Measurements from ENCODE around the gene GPRASP3. TPM values are rescaled to one million over a fixed set of nuclear protein-coding genes. Genes with fewer than 3 reads are reported as not detected.

Gene GPRASP3
- total and polyA plus RNA-seq, 2 donors (not counting 3 experiments of a cell fraction or from before 2014, with no cell fraction given): 4.0 to 7.2 TPM

DNA sequence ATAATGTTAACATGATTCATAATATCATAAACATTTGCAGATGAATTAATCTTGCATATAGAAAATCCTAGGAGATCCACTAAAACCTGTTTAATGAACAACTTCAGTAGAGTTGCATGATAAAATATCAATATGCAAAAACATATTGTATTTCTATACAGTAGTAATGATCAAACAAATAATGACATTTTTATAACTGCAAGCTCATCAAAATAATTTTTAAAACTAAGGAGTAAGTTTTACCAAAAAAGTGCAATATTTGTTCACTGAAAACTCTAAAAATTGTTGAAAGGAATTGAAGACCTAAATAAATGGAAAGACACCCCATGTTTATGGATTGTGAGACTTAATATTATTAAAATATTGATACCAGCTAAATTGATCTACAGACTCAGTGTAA, 24.2 kb upstream of the GPRASP3 start:
- no peaks in the 10 kb centered on the region for H3K9me1 ChIP-seq (replicated peaks; ENCODE audit: control insufficient read depth, extremely low read depth, insufficient read depth, low read length)
- H3K9ac ChIP-seq (replicated peaks; ENCODE audit: extremely low read depth, insufficient read depth, low read length): no peak overlapping the region
- H3K27me3 ChIP-seq (ENCODE audit: control insufficient read depth in 2 of 2, insufficient read depth in 2 of 2, low read length in 2 of 2): no peaks in the 10 kb centered on the region
- no peaks in the 10 kb centered on the region for H3K9me3 ChIP-seq (replicated peaks; ENCODE audit: control insufficient read depth, insufficient read depth, low read length)
- DNase-seq (ENCODE audit: low read depth, low spot score) (no peak), FAIRE-seq (no peak)
- H3K79me2 ChIP-seq (ENCODE audit: control insufficient read depth, insufficient read depth, low read length): no peaks in the 10 kb centered on the region
- intact Hi-C loops (cut with micrococcal nuclease) (no loop called here), dilution Hi-C loops (cut with MboI; ENCODE audit: extremely low pct_ligation_motif_present, low sequenced_read_pairs) (no loop called here)
- H3K4me2 ChIP-seq (ENCODE audit: insufficient read depth, low read length): no peak overlapping the region
- TF ChIP-seq POLR2A (IDR thresholded peaks at IDR 0.05; ENCODE audit: low read depth, low read length) (no peak), EZH2 (IDR thresholded peaks at IDR 0.05; ENCODE audit: borderline replicate concordance, low read depth, low read length, severe bottlenecking) (no peak), FOS (IDR thresholded peaks at IDR 0.05; ENCODE audit: borderline replicate concordance, insufficient read depth, low read length) (no peak), MYC (IDR thresholded peaks at IDR 0.05; ENCODE audit: low read depth, low read length) (no peak), JUN (IDR thresholded peaks at IDR 0.05; ENCODE audit: borderline replicate concordance, insufficient read depth, insufficient read length, low read depth) (no peak), POLR2AphosphoS5 (IDR thresholded peaks at IDR 0.05; ENCODE audit: insufficient read depth, low read depth, low read length) (no peak), GATA2 (IDR thresholded peaks at IDR 0.05; ENCODE audit: insufficient read depth, insufficient read length, low read depth, low read length) (no peak)
- TF ChIP-seq, protein P1, sequence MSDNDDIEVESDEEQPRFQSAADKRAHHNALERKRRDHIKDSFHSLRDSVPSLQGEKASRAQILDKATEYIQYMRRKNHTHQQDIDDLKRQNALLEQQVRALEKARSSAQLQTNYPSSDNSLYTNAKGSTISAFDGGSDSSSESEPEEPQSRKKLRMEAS (IDR thresholded peaks at IDR 0.05; ENCODE audit: insufficient read depth, insufficient read length): no peak
- TF ChIP-seq, protein P2, sequence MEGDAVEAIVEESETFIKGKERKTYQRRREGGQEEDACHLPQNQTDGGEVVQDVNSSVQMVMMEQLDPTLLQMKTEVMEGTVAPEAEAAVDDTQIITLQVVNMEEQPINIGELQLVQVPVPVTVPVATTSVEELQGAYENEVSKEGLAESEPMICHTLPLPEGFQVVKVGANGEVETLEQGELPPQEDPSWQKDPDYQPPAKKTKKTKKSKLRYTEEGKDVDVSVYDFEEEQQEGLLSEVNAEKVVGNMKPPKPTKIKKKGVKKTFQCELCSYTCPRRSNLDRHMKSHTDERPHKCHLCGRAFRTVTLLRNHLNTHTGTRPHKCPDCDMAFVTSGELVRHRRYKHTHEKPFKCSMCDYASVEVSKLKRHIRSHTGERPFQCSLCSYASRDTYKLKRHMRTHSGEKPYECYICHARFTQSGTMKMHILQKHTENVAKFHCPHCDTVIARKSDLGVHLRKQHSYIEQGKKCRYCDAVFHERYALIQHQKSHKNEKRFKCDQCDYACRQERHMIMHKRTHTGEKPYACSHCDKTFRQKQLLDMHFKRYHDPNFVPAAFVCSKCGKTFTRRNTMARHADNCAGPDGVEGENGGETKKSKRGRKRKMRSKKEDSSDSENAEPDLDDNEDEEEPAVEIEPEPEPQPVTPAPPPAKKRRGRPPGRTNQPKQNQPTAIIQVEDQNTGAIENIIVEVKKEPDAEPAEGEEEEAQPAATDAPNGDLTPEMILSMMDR (IDR thresholded peaks at IDR 0.05; ENCODE audit: extremely low read depth in 1 of 2, insufficient read depth in 1 of 2, low read depth in 1 of 2, low read length in 2 of 2): no peak
- H3K36me3 ChIP-seq (ENCODE audit: control insufficient read depth in 2 of 2, extremely low read depth in 1 of 2, insufficient read depth in 2 of 2, low read length in 2 of 2): no peaks in the 10 kb centered on the region
- H3K4me1 ChIP-seq (ENCODE audit: control insufficient read depth, extremely low read depth, insufficient read depth, low read length): no peaks in the 10 kb centered on the region
- POLR2A ChIA-PET: no interaction called here
- H3K27ac ChIP-seq (ENCODE audit: insufficient read depth, low read depth, low read length): no peak overlapping the region
- H2AFZ ChIP-seq (ENCODE audit: low read depth, low read length): no peak overlapping the region
- H3K4me3 ChIP-seq (replicated peaks in 1 of 3; ENCODE audit: insufficient read depth in 1 of 3, low read depth in 1 of 3, low read length in 3 of 3): no peak overlapping the region
- no TSS peak for BruUV-seq (replicated peaks)
- CTCF ChIA-PET: no interaction called here
- H4K20me1 ChIP-seq (replicated peaks; ENCODE audit: control insufficient read depth, extremely low read depth, insufficient read depth, low read length): no peaks in the 10 kb centered on the region
